NCI-H774 (cell line): ENCODE measurements around the gene RPS6KA4.
"Not testable (repeated sequence)": the region's sequence is repeated elsewhere in the genome, so short reads cannot be mapped to it uniquely, and the experiment has no call there.

Experiments
- DNase-seq: peaks from one replicate; lab custom pipeline; 2025; lab: John Stamatoyannopoulos, UW

Gene RPS6KA4

GRCh38 chr11:64358907-64359711 is at the start of gene RPS6KA4:
RPS6KA4 (plus strand) TSS chr11:64359162; CDS start chr11:64359236, 74 bp downstream.
- peak; percentile 58 for DNase-seq

GRCh38 chr11:64312947-64313346 is 46.0 kb upstream of the RPS6KA4 start:
- DNase-seq: no peak

- DNase-seq: no peak
These were observed 45.3 kb upstream of the RPS6KA4 start for GRCh38 chr11:64313491-64314145.

GRCh38 chr11:64314146-64314804 is 44.7 kb upstream of the RPS6KA4 start:
- DNase-seq: no peak

- DNase-seq: no peak
These were observed 44.0 kb upstream of the RPS6KA4 start for GRCh38 chr11:64314805-64315561.

- not testable (repeated sequence) for DNase-seq
These were observed 43.1 kb upstream of the RPS6KA4 start for GRCh38 chr11:64315667-64316526.

GRCh38 chr11:64316672-64317324 is 42.2 kb upstream of the RPS6KA4 start:
- DNase-seq: peak; percentile 34

GRCh38 chr11:64317325-64317960 is 41.5 kb upstream of the RPS6KA4 start, which contains the start of gene TRMT112:
TRMT112 (minus strand) TSS chr11:64317559; CDS start chr11:64317526, 33 bp downstream.
- peak; percentile 99 for DNase-seq

GRCh38 chr11:64317961-64318765 is 40.8 kb upstream of the RPS6KA4 start, which contains the start of gene PRDX5:
PRDX5 (plus strand) TSS chr11:64318121; CDS start chr11:64318216, 95 bp downstream.
- DNase-seq: peak; percentile 98

- no peak for DNase-seq
These were observed 39.9 kb upstream of the RPS6KA4 start for GRCh38 chr11:64318766-64319761.

- no peak for DNase-seq
These were observed 38.4 kb upstream of the RPS6KA4 start for GRCh38 chr11:64320556-64320955.

GRCh38 chr11:64321026-64321425 is 37.9 kb upstream of the RPS6KA4 start:
- DNase-seq: no peak

- DNase-seq: no peak
These were observed 37.4 kb upstream of the RPS6KA4 start for GRCh38 chr11:64321533-64321932.

GRCh38 chr11:64322925-64323260 is 36.1 kb upstream of the RPS6KA4 start:
- DNase-seq: no peak

- DNase-seq: no peak
These were observed 35.6 kb upstream of the RPS6KA4 start for GRCh38 chr11:64323373-64323772.

- not testable (repeated sequence) for DNase-seq
These were observed 35.0 kb upstream of the RPS6KA4 start for GRCh38 chr11:64323984-64324383.

- DNase-seq: no peak
These were observed 34.1 kb upstream of the RPS6KA4 start for GRCh38 chr11:64324692-64325469.
